Measurements from ENCODE around the gene PBRM1. TPM values are rescaled to one million over a fixed set of nuclear protein-coding genes. Genes with fewer than 3 reads are reported as not detected.
A peak's percentile ranks its signal among the peaks of the same experiment; 100 is the strongest.

PBRM1 gene
- total RNA-seq, 3 donors from 2014 or later (not counting 1 experiment from before 2014, with no cell fraction given) = 70.2 to 79.7 (median 76.6) TPM

GRCh38 chr3:52606373-52607085 lies 79.2 kb downstream of the PBRM1 start:
- H3K4me1 Mint-ChIP-seq = peaks cover 6 to 7% of the 10 kb centered on the region in 2 donors
- DNase-seq = no peak
- peaks cover 32% of the 10 kb centered on the region for H3K36me3 Mint-ChIP-seq
- H3K4me3 Mint-ChIP-seq = no peak overlapping the region
- no peak overlapping the region for H3K27ac ChIP-seq (ENCODE audit: low read length)
- peaks cover 4% of the 10 kb centered on the region for H3K9me3 ChIP-seq (ENCODE audit: control insufficient read depth, insufficient read depth, low read length)
- no peaks in the 10 kb centered on the region for H3K4me1 ChIP-seq (ENCODE audit: control insufficient read depth, insufficient read depth, low read length)
- peaks cover 68% of the 10 kb centered on the region for H3K36me3 ChIP-seq (ENCODE audit: control insufficient read depth, insufficient read depth, low read length)
- intact Hi-C loops (cut with micrococcal nuclease) = no loop called here
- no peak overlapping the region for H3K4me3 ChIP-seq (ENCODE audit: low read length)
- ATAC-seq = no peak
- no peak overlapping the region for H3K27ac Mint-ChIP-seq
- H3K9me3 Mint-ChIP-seq = peaks cover 0 to 2% of the 10 kb centered on the region in 2 donors
- H3K27me3 Mint-ChIP-seq (ENCODE audit: low read depth in 2 of 2) = no peaks in the 10 kb centered on the region
- no peak for TF ChIP-seq CTCF (IDR thresholded peaks at IDR 0.05)
- 95% methylated on average over 4 of the region's 5 CpGs for WGBS (ENCODE audit: insufficient coverage)
- H3K27me3 ChIP-seq (ENCODE audit: control insufficient read depth, insufficient read depth, low read length) = no peaks in the 10 kb centered on the region

- H3K9me3 ChIP-seq (ENCODE audit: control insufficient read depth, insufficient read depth, low read length) = peaks cover 15% of the 10 kb centered on the region
- Mint-ChIP-seq H3K4me1 (no peaks in the 10 kb centered on the region), H3K9me3 (peaks cover 0 to 2% of the 10 kb centered on the region in 2 donors), H3K36me3 (peaks cover 44% of the 10 kb centered on the region), H3K27ac (no peak overlapping the region), H3K27me3 (ENCODE audit: low read depth in 2 of 2) (no peaks in the 10 kb centered on the region), H3K4me3 (no peak overlapping the region)
- H3K27ac ChIP-seq (ENCODE audit: low read length) = no peak overlapping the region
- intact Hi-C loops (cut with micrococcal nuclease) = no loop called here
- H3K27me3 ChIP-seq (ENCODE audit: control insufficient read depth, insufficient read depth, low read length) = no peaks in the 10 kb centered on the region
- no peak for TF ChIP-seq CTCF (IDR thresholded peaks at IDR 0.05)
- no peaks in the 10 kb centered on the region for H3K4me1 ChIP-seq (ENCODE audit: control insufficient read depth, insufficient read depth, low read length)
- no peak for DNase-seq
- ATAC-seq = no peak
- no peak overlapping the region for H3K4me3 ChIP-seq (ENCODE audit: low read length)
- H3K36me3 ChIP-seq (ENCODE audit: control insufficient read depth, insufficient read depth, low read length) = peaks cover 38% of the 10 kb centered on the region
Observed at GRCh38 chr3:52600258-52600657, 85.5 kb downstream of the PBRM1 start.

GRCh38 chr3:52596658-52597265 lies 89.0 kb downstream of the PBRM1 start:
- H3K36me3 Mint-ChIP-seq = peaks cover 32% of the 10 kb centered on the region

More at GRCh38 chr3:52596658-52597265, 89.0 kb downstream of the PBRM1 start:
- H3K27ac ChIP-seq (ENCODE audit: low read length) = no peak overlapping the region
- WGBS (ENCODE audit: insufficient coverage) = 100% methylated on average over 4 of the region's 4 CpGs
- no peaks in the 10 kb centered on the region for H3K27me3 ChIP-seq (ENCODE audit: control insufficient read depth, insufficient read depth, low read length)
- H3K36me3 ChIP-seq (ENCODE audit: control insufficient read depth, insufficient read depth, low read length) = peaks cover 15% of the 10 kb centered on the region
- Mint-ChIP-seq H3K4me3 (no peak overlapping the region), H3K9me3 (no peaks in the 10 kb centered on the region), H3K4me1 (no peaks in the 10 kb centered on the region), H3K27ac (peak overlapping the region in 1 of 2 donors; percentile 24), H3K27me3 (ENCODE audit: low read depth in 2 of 2) (no peaks in the 10 kb centered on the region)
- DNase-seq = no peak
- H3K4me1 ChIP-seq (ENCODE audit: control insufficient read depth, insufficient read depth, low read length) = no peaks in the 10 kb centered on the region
- no peak for ATAC-seq
- intact Hi-C loops (cut with micrococcal nuclease) = no loop called here
- TF ChIP-seq CTCF (IDR thresholded peaks at IDR 0.05) = no peak
- peaks cover 14% of the 10 kb centered on the region for H3K9me3 ChIP-seq (ENCODE audit: control insufficient read depth, insufficient read depth, low read length)
- no peak overlapping the region for H3K4me3 ChIP-seq (ENCODE audit: low read length)

Data from natural killer cell (primary cell).